ENCODE measurements around the gene INSYN2B. TPM values are rescaled to one million over a fixed set of nuclear protein-coding genes. Genes with fewer than 3 reads are reported as not detected.

The INSYN2B gene
- total and polyA plus RNA-seq, 2 donors (not counting 1 experiment from before 2014, with no cell fraction given), result not detected

DNA sequence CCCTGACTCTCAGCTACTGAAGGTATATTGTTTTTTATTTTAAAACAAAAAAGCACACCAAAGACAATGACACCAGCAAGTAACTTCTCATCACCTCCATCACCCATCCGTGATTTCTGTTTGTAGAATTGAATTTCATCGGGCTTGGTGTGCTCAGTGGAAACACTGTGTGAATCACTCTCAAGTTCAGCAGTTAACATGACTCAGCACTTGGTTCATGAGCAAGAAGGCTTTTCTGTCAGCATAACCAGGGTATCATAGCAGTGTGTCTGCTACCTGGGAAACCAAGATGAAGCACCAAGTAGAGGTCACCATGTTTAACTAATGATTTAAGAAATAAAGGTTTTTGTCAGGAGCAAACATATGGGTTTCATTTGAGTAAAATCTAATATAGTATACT is 123.7 kb downstream of the INSYN2B start:
- ATAC-seq (ENCODE audit: low read depth), result no peak
- intact Hi-C loops (cut with micrococcal nuclease), result no loop called here
- no peak overlapping the region for H3K9ac ChIP-seq (ENCODE audit: low read length)
- Mint-ChIP-seq H3K4me1 (peaks cover 10% of the 10 kb centered on the region), H3K9me3 (ENCODE audit: insufficient read depth) (peaks cover 3% of the 10 kb centered on the region), H3K4me3 (no peak overlapping the region), H3K27ac (no peak overlapping the region), H3K27me3 (no peaks in the 10 kb centered on the region)
- ChIA-PET CTCF (no interaction called here), POLR2A (no interaction called here)
- TF ChIP-seq, protein P1, sequence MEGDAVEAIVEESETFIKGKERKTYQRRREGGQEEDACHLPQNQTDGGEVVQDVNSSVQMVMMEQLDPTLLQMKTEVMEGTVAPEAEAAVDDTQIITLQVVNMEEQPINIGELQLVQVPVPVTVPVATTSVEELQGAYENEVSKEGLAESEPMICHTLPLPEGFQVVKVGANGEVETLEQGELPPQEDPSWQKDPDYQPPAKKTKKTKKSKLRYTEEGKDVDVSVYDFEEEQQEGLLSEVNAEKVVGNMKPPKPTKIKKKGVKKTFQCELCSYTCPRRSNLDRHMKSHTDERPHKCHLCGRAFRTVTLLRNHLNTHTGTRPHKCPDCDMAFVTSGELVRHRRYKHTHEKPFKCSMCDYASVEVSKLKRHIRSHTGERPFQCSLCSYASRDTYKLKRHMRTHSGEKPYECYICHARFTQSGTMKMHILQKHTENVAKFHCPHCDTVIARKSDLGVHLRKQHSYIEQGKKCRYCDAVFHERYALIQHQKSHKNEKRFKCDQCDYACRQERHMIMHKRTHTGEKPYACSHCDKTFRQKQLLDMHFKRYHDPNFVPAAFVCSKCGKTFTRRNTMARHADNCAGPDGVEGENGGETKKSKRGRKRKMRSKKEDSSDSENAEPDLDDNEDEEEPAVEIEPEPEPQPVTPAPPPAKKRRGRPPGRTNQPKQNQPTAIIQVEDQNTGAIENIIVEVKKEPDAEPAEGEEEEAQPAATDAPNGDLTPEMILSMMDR (IDR thresholded peaks at IDR 0.05), result no peak
- TF ChIP-seq EZH2 (IDR thresholded peaks at IDR 0.05; ENCODE audit: borderline replicate concordance, insufficient read depth, low read depth, low read length, poor library complexity, severe bottlenecking), result no peak
- peaks cover 11% of the 10 kb centered on the region for H3K79me2 ChIP-seq (ENCODE audit: control insufficient read depth, insufficient read depth, low read length)
- no peaks in the 10 kb centered on the region for H3K4me1 ChIP-seq (ENCODE audit: control insufficient read depth in 2 of 2, insufficient read depth in 2 of 2, low read length in 2 of 2)
- H3K27ac ChIP-seq (ENCODE audit: low read length in 2 of 2), result no peak overlapping the region
- no peak for DNase-seq
- no peaks in the 10 kb centered on the region for H3K27me3 ChIP-seq (replicated peaks in 1 of 4; ENCODE audit: control extremely low read depth in 1 of 4, control insufficient read depth in 3 of 4, insufficient read depth in 4 of 4, low read length in 3 of 4)
- peaks cover 0 to 22% of the 10 kb centered on the region in 2 experiments for H3K36me3 ChIP-seq (replicated peaks in 1 of 2; ENCODE audit: control extremely low read depth in 1 of 2, control insufficient read depth in 1 of 2, extremely low read depth in 1 of 2, insufficient read depth in 2 of 2, low read length in 1 of 2)
- H3K9me3 ChIP-seq (ENCODE audit: control extremely low read depth in 1 of 3, control insufficient read depth in 2 of 3, insufficient read depth in 1 of 3, low read length in 2 of 3), result peaks cover 0 to 3% (median 2%) of the 10 kb centered on the region in 3 donors
- no peak overlapping the region for H2AFZ ChIP-seq (ENCODE audit: insufficient read depth, low read depth, low read length, poor library complexity, severe bottlenecking)
- WGBS (ENCODE audit: insufficient coverage), result 75% methylated on average over 1 of the region's 2 CpGs
- H3K4me2 ChIP-seq (replicated peaks; ENCODE audit: low read depth, low read length, poor library complexity, severe bottlenecking), result no peak overlapping the region
- no peak overlapping the region for H3K4me3 ChIP-seq (ENCODE audit: control extremely low read depth in 1 of 5, extremely low read depth in 1 of 5, insufficient read depth in 1 of 5, low read depth in 2 of 5, low read length in 4 of 5)
- peaks cover 17% of the 10 kb centered on the region for H4K20me1 ChIP-seq (ENCODE audit: control insufficient read depth, insufficient read depth, low read length, poor library complexity, severe bottlenecking)

DNA sequence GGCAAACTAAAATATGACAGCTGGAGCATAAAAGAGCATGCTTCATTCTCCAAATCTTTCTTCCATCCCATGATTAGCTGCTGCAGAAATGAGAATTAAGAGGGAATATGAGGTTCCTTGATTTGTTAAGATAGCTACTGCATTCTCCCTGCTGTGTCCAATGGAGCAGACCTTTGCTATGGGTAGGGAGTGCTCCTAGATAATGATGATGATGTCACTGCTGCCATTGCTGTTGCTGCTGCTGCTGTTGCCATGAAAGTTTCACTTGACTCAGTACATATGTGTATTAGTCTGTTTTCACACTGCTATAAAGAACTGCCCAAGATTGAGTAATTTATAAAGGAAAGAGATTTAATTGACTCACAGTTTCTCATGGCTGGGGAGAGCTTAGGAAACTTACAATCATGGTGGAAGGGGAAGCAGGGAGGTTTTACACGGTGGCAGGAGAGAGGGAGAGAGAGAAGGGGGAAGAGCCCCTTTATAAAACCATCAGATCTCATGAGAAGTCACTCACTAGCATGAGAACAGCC is 128.9 kb downstream of the INSYN2B start:
- Histone ChIP-seq H3K27me3 (replicated peaks in 1 of 4; ENCODE audit: control extremely low read depth in 1 of 4, control insufficient read depth in 3 of 4, insufficient read depth in 4 of 4, low read length in 3 of 4) (no peaks in the 10 kb centered on the region), H2AFZ (ENCODE audit: insufficient read depth, low read depth, low read length, poor library complexity, severe bottlenecking) (no peak overlapping the region), H3K36me3 (replicated peaks in 1 of 2; ENCODE audit: control extremely low read depth in 1 of 2, control insufficient read depth in 1 of 2, extremely low read depth in 1 of 2, insufficient read depth in 2 of 2, low read length in 1 of 2) (peaks cover 7 to 64% of the 10 kb centered on the region in 2 experiments), H3K4me2 (replicated peaks; ENCODE audit: low read depth, low read length, poor library complexity, severe bottlenecking) (no peak overlapping the region), H3K9me3 (ENCODE audit: control extremely low read depth in 1 of 3, control insufficient read depth in 2 of 3, insufficient read depth in 1 of 3, low read length in 2 of 3) (peaks cover 1 to 18% (median 12%) of the 10 kb centered on the region in 3 donors), H4K20me1 (ENCODE audit: control insufficient read depth, insufficient read depth, low read length, poor library complexity, severe bottlenecking) (peaks cover 8% of the 10 kb centered on the region), H3K4me1 (ENCODE audit: control insufficient read depth in 2 of 2, insufficient read depth in 2 of 2, low read length in 2 of 2) (no peaks in the 10 kb centered on the region), H3K9ac (ENCODE audit: low read length) (no peak overlapping the region), H3K4me3 (ENCODE audit: control extremely low read depth in 1 of 5, extremely low read depth in 1 of 5, insufficient read depth in 1 of 5, low read depth in 2 of 5, low read length in 4 of 5) (no peak overlapping the region), H3K27ac (ENCODE audit: low read length in 2 of 2) (no peak overlapping the region), H3K79me2 (ENCODE audit: control insufficient read depth, insufficient read depth, low read length) (peaks cover 18% of the 10 kb centered on the region)
- intact Hi-C loops (cut with micrococcal nuclease), result no loop called here
- Mint-ChIP-seq H3K27ac (no peak overlapping the region), H3K4me3 (no peak overlapping the region), H3K4me1 (no peaks in the 10 kb centered on the region), H3K27me3 (no peaks in the 10 kb centered on the region), H3K9me3 (ENCODE audit: insufficient read depth) (peaks cover 10% of the 10 kb centered on the region)
- no peak for ATAC-seq (ENCODE audit: low read depth)
- ChIA-PET CTCF (no interaction called here), POLR2A (no interaction called here)
- no peak for DNase-seq
- WGBS (ENCODE audit: insufficient coverage), result no CpG with 5 or more reads among the region's 1 CpG
- TF ChIP-seq EZH2 (IDR thresholded peaks at IDR 0.05; ENCODE audit: borderline replicate concordance, insufficient read depth, low read depth, low read length, poor library complexity, severe bottlenecking), result no peak
- TF ChIP-seq, protein P1 (IDR thresholded peaks at IDR 0.05), result no peak

Measured in B cell (primary cell).